SU-DHL-6 (cell line): ENCODE measurements around the gene CCDC68.

Source experiments
- H2AFZ ChIP-seq: fragments of 200-600 bp; sonication (generic); 2 replicates; pipeline ENCODE4 v1.6.1; 2014; ENCODE audit warnings: low read depth, mild to moderate bottlenecking, moderate library complexity, mixed read lengths, antibody characterized with exemption, low read length; ENCODE audit not compliant: severe bottlenecking
- H3F3A ChIP-seq: fragments of 200-600 bp; shearing (Covaris generic); 2 replicates; pipeline ENCODE4 v1.6.0; 2016; ENCODE audit warnings: antibody characterized with exemption, mild to moderate bottlenecking; ENCODE audit not compliant: insufficient read depth
- H3K27ac ChIP-seq: fragments of 200-600 bp; sonication (generic); 2 replicates; pipeline ENCODE4 v1.5.1; 2016; ENCODE audit warnings: low read depth, mild to moderate bottlenecking, low read length, moderate library complexity, mixed read lengths
- H3K27me3 ChIP-seq: fragments of 200-600 bp; sonication (generic), shearing (Covaris generic); 2 replicates; pipeline ENCODE4 v1.6.0; 2014; ENCODE audit warnings: mild to moderate bottlenecking, low read length
- H3K36me3 ChIP-seq: fragments of 200-600 bp; sonication (generic); 2 replicates; pipeline ENCODE4 v1.6.1; 2014; ENCODE audit warnings: mild to moderate bottlenecking, low read length, mixed read lengths
- H3K4me2 ChIP-seq: fragments of 300-600, 200-600 bp; shearing (Covaris generic), sonication (generic); 2 replicates; pipeline ENCODE4 v1.6.0; 2014; ENCODE audit warnings: low read length, low read depth, mild to moderate bottlenecking; ENCODE audit not compliant: poor library complexity, severe bottlenecking
- H3K4me3 ChIP-seq: fragments of 200-600 bp; sonication (generic); 2 replicates; pipeline ENCODE4 v1.5.1; 2014; ENCODE audit warnings: antibody characterized with exemption, low read length, mild to moderate bottlenecking, mixed read lengths; ENCODE audit not compliant: insufficient read depth, poor library complexity, severe bottlenecking
- H3K79me2 ChIP-seq: fragments of 200-600 bp; sonication (generic); 2 replicates; pipeline ENCODE4 v1.6.1; 2014; ENCODE audit warnings: mild to moderate bottlenecking, low read length, moderate library complexity; ENCODE audit not compliant: insufficient read depth
- H3K9ac ChIP-seq: fragments of 200-600 bp; sonication (generic); 2 replicates; pipeline ENCODE4 v1.7.0; 2014; ENCODE audit warnings: mild to moderate bottlenecking, low read length
- H3K9me2 ChIP-seq: fragments of 200-600 bp; sonication (generic); replicated peaks from 2 replicates; pipeline ENCODE4 v1.6.1; 2014; ENCODE audit warnings: low read length; ENCODE audit not compliant: insufficient read depth
- H3K9me3 ChIP-seq: fragments of 200-600 bp; sonication (generic); 2 replicates; pipeline ENCODE4 v1.6.1; 2014; ENCODE audit warnings: low read length, mixed read lengths; ENCODE audit not compliant: insufficient read depth
- H4K20me1 ChIP-seq: fragments of 200-600 bp; sonication (generic); 2 replicates; pipeline ENCODE4 v1.6.1; 2014; ENCODE audit warnings: low read depth, mild to moderate bottlenecking, antibody characterized with exemption, low read length, moderate library complexity, mixed read lengths
- CTCF ChIP-seq: fragments of 200-600 bp; sonication (generic); IDR thresholded peaks from one replicate; pipeline ENCODE4 v1.5.1; 2017; ENCODE audit warnings: antibody characterized with exemption, mild to moderate bottlenecking, low read length, moderate library complexity; ENCODE audit not compliant: insufficient read depth, poor library complexity, severe bottlenecking
- EZH2phosphoT487 ChIP-seq: fragments of 200-600 bp; sonication (generic), shearing (Covaris generic); conservative IDR thresholded peaks from 2 replicates; pipeline ENCODE4 v1.6.1; 2018; ENCODE audit warnings: mild to moderate bottlenecking, antibody characterized with exemption, low read length, moderate library complexity, mixed read lengths

The CCDC68 gene

GRCh38 chr18:54967786-54968185 is 8.5 kb upstream of the CCDC68 start:
- no peak overlapping the region for H2AFZ ChIP-seq

GRCh38 chr18:54964741-54965140 is 5.5 kb upstream of the CCDC68 start:
- Histone ChIP-seq H3K9ac (no peak overlapping the region), H3K36me3 (no peaks in the 10 kb centered on the region), H3K27me3 (no peaks in the 10 kb centered on the region), H3K9me3 (no peaks in the 10 kb centered on the region), H3F3A (no peaks in the 10 kb centered on the region), H3K79me2 (no peaks in the 10 kb centered on the region), H3K4me3 (no peak overlapping the region), H4K20me1 (no peaks in the 10 kb centered on the region), H3K4me2 (no peak overlapping the region), H3K27ac (no peak overlapping the region), H3K9me2 (no peaks in the 10 kb centered on the region), H2AFZ (no peak overlapping the region)
- TF ChIP-seq EZH2phosphoT487 (no peak), CTCF (no peak)

More at GRCh38 chr18:54967786-54968185, 8.5 kb upstream of the CCDC68 start:
- no peaks in the 10 kb centered on the region for H3K9me3 ChIP-seq
- no peak overlapping the region for H3K27ac ChIP-seq
- no peaks in the 10 kb centered on the region for H3K9me2 ChIP-seq
- H3K9ac ChIP-seq = no peak overlapping the region
- H3K27me3 ChIP-seq = no peaks in the 10 kb centered on the region
- H3K4me2 ChIP-seq = no peak overlapping the region
- TF ChIP-seq EZH2phosphoT487 (no peak), CTCF (no peak)
- H3F3A ChIP-seq = no peaks in the 10 kb centered on the region
- H3K36me3 ChIP-seq = no peaks in the 10 kb centered on the region
- no peaks in the 10 kb centered on the region for H4K20me1 ChIP-seq
- no peak overlapping the region for H3K4me3 ChIP-seq
- no peaks in the 10 kb centered on the region for H3K79me2 ChIP-seq

GRCh38 chr18:54962919-54963645 is 3.8 kb upstream of the CCDC68 start:
- Histone ChIP-seq H3K79me2 (no peaks in the 10 kb centered on the region), H4K20me1 (no peaks in the 10 kb centered on the region), H3K36me3 (no peaks in the 10 kb centered on the region), H3K9ac (no peak overlapping the region), H2AFZ (no peak overlapping the region), H3F3A (no peaks in the 10 kb centered on the region), H3K27me3 (no peaks in the 10 kb centered on the region), H3K9me3 (no peaks in the 10 kb centered on the region), H3K9me2 (no peaks in the 10 kb centered on the region), H3K27ac (no peak overlapping the region), H3K4me2 (no peak overlapping the region), H3K4me3 (no peak overlapping the region)
- TF ChIP-seq EZH2phosphoT487 (no peak), CTCF (no peak)
